Stimulated activated CD8-positive, alpha-beta memory T cell treated with anti-CD3 and anti-CD28 coated beads, Interleukin-2, amount 100 ng/mL, for 1 hour (primary cell): Measurements from ENCODE around the gene SNUPN.
A peak's percentile ranks its signal among the peaks of the same experiment; 100 is the strongest.
"Not testable (repeated sequence)": the region's sequence is repeated elsewhere in the genome, so short reads cannot be mapped to it uniquely, and the experiment has no call there.

ENCODE experiments used
- DNase-seq, 2 donors: peaks; one replicate each; pipeline ENCODE4 v3.0.0-alpha.2; 2020; ENCODE audit warnings: low read depth in 2 of 2

SNUPN gene

GRCh38 chr15:75583701-75584100 is 41.8 kb downstream of the SNUPN start:
- DNase-seq = no peak

DNA sequence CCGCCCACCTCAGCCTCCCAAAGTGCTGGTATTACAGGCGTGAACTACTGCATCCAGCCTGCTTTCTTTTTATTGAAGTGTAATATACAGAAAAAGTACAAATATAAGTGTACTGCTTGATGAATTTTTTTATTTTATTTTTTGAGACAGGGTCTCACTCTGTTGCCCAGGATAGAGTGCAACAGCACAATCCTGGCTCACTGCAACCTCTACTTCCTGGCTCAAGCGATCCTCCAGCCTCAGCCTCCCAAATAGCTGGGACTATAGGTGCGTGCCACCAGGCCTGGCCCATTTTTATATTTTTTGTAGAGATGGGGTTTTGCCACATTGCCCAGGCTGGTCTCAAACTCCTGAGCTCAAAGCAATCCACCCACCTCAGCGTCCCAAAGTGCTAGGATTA is 42.6 kb downstream of the SNUPN start:
- DNase-seq = not testable (repeated sequence)

GRCh38 chr15:75578948-75579920 is 46.3 kb downstream of the SNUPN start, which contains the start of gene PTPN9:
Gene PTPN9, minus strand, starts transcription at chr15:75579315. Its CDS starts 539 bp downstream, at chr15:75578776.
- peak; percentile 37 to 59 for DNase-seq

DNA sequence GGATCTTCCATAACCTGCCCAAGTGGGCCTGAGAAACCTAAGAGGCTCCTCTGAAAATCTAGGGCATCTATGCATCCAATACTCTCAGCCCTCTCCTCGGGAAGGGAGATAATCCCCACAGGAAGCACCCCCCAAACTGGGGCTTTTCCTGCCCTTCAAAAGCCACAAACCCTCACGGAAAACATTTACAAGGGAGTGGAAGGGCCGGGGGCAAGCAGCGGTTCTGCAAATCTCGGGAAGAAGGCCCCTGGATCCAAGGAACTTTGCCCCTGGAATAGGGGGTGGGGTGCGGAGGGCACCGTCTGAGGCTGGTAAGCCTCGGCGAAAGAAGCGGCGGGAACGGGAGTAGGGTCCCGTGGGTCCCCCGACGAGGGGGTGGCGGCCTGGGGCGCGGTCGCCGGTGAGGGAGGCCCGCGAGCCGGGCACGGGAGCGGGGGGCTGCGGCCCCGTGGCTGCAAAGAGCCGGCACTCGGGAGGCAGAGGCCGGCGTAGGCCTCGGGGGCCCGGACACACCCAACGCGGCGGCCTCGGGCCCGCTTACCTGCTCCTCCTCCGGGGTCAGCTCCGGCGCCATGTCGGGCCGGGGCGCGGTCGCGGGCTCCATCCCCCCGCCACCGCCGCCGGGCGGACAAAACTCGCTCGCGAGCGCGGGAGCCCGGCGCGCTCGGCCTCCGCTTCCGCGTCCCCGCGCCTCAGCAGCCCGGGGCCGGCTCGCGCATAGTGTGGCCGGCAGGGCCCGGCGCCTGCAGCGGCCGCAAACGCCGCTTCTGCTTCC is 47.2 kb downstream of the SNUPN start:
- DNase-seq = no peak

GRCh38 chr15:75577401-75578172 is 47.9 kb downstream of the SNUPN start:
- no peak for DNase-seq

- DNase-seq = no peak
Measured at GRCh38 chr15:75573648-75574384, 51.7 kb downstream of the SNUPN start.

DNA sequence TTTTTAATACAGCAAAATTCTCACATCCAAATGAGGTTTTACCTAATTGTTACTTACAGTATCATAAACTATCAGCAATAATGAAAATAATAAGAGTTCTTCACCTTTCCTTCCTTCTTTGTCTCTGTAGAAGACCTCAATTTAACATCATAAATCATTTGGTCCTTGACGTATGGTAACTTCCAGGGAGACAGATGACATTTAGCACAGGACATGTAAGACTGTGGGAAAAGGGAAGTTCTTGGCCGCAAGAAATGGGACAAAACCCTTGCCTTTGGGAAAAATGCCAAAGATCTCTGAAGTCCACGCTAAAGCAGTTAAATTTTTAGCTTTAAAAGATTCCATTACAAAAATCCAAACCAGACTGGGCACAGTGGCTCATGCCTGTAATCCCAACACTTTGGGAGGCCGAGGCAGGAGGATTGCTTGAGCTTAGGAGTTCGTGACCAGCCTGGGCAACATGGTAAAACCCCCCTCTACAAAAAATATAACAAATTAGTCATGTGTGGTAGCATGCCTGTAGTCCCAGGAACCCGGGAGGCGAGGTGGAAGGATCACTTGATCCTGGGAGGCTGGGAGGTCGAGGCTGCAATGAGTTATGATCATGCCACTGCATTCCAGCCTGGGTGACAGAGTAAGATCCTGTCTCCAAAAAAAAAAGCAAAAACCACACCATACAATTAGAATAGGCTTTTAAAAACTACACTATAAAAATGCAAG is 55.2 kb downstream of the SNUPN start:
- DNase-seq = no peak

DNA sequence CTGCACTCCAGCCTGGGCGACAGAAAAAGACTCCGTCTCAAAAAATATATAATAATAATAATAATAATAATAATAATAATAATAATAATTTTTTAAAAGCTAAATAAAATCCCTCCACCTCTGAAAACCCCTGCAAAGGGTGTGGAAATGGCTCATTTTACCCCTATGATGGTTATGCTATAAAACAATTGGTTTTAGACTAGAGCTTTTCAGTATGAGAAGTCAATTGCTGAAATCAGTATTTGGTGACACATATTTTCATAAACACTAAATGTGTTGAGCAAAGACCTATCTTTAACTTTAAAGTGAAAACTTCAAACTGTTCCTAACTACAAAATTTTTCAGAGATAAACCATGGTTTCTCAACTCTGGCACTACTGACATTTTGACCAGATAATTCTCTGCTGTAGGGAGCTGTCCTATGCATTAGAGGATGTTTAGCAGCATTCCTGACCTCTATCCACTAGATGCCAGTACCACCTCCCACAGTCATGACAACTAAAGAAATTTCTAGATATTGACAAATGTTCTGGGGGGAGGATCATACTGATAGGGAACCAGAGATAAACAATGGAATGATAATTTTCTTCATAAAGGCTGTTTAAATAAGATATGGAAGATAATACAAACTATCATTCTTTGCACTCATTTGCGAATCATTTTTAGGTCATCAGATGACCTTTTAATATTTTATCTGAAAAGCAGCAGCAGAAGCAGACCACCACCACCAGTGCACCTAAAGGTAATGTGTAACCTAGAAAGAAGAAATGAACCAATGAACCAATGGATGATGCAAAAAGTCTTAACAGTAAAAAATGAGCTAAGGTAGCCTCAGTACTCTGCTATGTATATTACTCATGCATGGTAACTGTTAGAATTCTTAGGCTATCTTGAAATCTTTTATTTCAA is 60.2 kb downstream of the SNUPN start:
- DNase-seq = no peak

- no peak for DNase-seq
Measured at GRCh38 chr15:75561888-75562287, 63.6 kb downstream of the SNUPN start.

DNA sequence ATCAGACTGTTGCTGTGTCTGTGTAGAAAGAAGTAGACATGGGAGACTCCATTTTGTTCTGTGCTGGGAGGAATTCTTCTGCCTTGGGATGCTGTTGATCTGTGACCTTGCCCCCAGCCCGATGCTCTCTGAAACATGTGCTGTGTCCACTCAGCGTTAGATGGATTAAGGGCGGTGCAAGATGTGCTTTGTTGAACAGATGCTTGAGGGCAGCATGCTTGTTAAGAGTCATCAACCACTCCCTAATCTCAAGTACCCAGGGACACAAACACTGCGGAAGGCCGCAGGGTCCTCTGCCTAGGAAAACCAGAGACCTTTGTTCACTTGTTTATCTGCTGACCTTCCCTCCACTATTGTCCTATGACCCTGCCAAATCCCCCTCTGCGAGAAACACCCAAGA is 66.2 kb downstream of the SNUPN start:
- not testable (repeated sequence) for DNase-seq

GRCh38 chr15:75558955-75559354 is 66.6 kb downstream of the SNUPN start:
- DNase-seq = not testable (repeated sequence)

DNA sequence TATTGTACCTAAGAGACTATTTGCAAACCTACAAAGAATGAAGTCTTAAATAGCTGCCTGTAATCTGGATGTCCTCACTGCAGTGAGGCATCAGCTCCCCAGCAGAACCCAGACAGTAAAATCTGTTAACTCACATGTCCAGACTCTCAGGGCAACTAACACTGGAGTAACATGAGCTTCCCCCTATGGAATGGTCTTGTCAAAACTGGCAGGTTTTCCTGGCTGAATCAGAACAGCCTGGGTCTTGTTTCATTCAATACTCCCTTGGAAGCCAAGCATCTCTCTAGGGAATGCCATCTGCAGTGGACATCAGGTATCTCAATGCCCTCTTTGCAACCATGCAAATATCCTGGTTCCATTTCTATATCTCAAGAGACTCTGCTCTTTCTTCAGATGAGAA is 70.8 kb downstream of the SNUPN start:
- no peak for DNase-seq

- no peak for DNase-seq
Measured at GRCh38 chr15:75553659-75554058, 71.9 kb downstream of the SNUPN start.

DNA sequence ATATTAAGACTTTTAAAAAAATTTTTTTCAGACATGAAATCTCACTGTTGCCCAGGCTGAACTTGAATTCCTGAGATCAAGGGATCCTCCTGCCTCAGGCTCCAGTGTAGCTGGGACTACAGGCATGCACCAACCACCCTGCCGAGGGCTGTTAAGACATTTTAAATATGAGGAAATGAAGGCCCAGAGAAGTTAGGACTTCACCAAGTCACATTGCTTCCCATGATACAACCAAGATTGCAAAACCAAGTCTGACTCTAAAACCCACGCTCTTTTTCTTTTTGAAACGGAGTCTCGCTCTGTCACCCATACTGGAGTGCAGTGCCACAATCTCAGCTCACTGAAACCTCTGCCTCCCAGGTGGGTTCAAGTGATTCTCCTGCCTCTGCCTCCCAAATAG is 74.4 kb downstream of the SNUPN start:
- no peak for DNase-seq
